GM23338 (cell line): ENCODE measurements around the gene ATF6. TPM values are rescaled to one million over a fixed set of nuclear protein-coding genes. Genes with fewer than 3 reads are reported as not detected.
"Not testable (repeated sequence)": the region's sequence is repeated elsewhere in the genome, so short reads cannot be mapped to it uniquely, and the experiment has no call there.

ENCODE experiments used
- ATAC-seq: fragments of 200-7000 bp; cut with Tn5 transposase; 3 replicates; pipeline ENCODE4 v1.9.1; 2020
- DNase-seq: peaks from one replicate; pipeline ENCODE4 v3.0.0-alpha.2; 2015; ENCODE audit warnings: low spot score
- H2AFZ ChIP-seq: fragments of 200-600 bp; sonication (generic); 2 replicates; pipeline ENCODE4 v1.8.0; 2016; ENCODE audit warnings: antibody characterized with exemption, mild to moderate bottlenecking, moderate library complexity
- H3F3A ChIP-seq: fragments of 200-600 bp; sonication (generic); replicated peaks from 2 replicates; pipeline ENCODE4 v1.8.0; 2017; ENCODE audit warnings: antibody characterized with exemption, mixed run types, low read depth
- H3K27ac ChIP-seq: fragments of 200-600 bp; sonication (generic); 2 replicates; pipeline ENCODE4 v1.6.1; 2016; ENCODE audit warnings: low read depth
- H3K27me3 ChIP-seq: fragments of 200-600 bp; sonication (generic); 2 replicates; pipeline ENCODE4 v1.8.0; 2016; ENCODE audit warnings: mild to moderate bottlenecking, mixed run types, moderate library complexity; ENCODE audit not compliant: insufficient read depth
- H3K36me3 ChIP-seq: fragments of 200-600 bp; sonication (generic); 2 replicates; pipeline ENCODE4 v1.8.0; 2016; ENCODE audit warnings: mild to moderate bottlenecking; ENCODE audit not compliant: insufficient read depth
- H3K4me1 ChIP-seq: fragments of 200-600 bp; sonication (generic); 2 replicates; pipeline ENCODE4 v1.8.0; 2016; ENCODE audit warnings: mild to moderate bottlenecking, moderate library complexity; ENCODE audit not compliant: insufficient read depth
- H3K4me2 ChIP-seq: fragments of 200-600 bp; sonication (generic); 2 replicates; pipeline ENCODE4 v1.7.1; 2017; ENCODE audit warnings: mixed run types
- H3K4me3 ChIP-seq: fragments of 200-600 bp; sonication (generic); 2 replicates; pipeline ENCODE4 v1.6.1; 2016; ENCODE audit warnings: mixed run types
- H3K79me2 ChIP-seq: fragments of 200-600 bp; sonication (generic); replicated peaks from 2 replicates; pipeline ENCODE4 v1.8.0; 2017; ENCODE audit warnings: mild to moderate bottlenecking; ENCODE audit not compliant: insufficient read depth
- H3K9me2 ChIP-seq: fragments of 200-600 bp; sonication (generic); 2 replicates; pipeline ENCODE4 v1.8.0; 2017; ENCODE audit not compliant: insufficient read depth
- H4K20me1 ChIP-seq: fragments of 200-600 bp; sonication (generic); replicated peaks from 2 replicates; pipeline ENCODE4 v1.8.0; 2017; ENCODE audit warnings: mild to moderate bottlenecking; ENCODE audit not compliant: insufficient read depth
- H3K27ac Mint-ChIP-seq: 2 replicates; pipeline ENCODE4 v1.8.0; 2020; ENCODE audit warnings: inconsistent platforms, mild to moderate bottlenecking, moderate library complexity, mixed read lengths
- H3K27me3 Mint-ChIP-seq: 3 replicates; pipeline ENCODE4 v1.8.0; 2022; ENCODE audit warnings: low read depth, mild to moderate bottlenecking, moderate library complexity, mixed read lengths, inconsistent platforms; ENCODE audit not compliant: insufficient read depth, poor library complexity
- H3K36me3 Mint-ChIP-seq: 3 replicates; pipeline ENCODE4 v1.8.0; 2021; ENCODE audit warnings: low read depth, mild to moderate bottlenecking, inconsistent platforms, moderate library complexity, mixed read lengths
- H3K4me1 Mint-ChIP-seq: 3 replicates; pipeline ENCODE4 v1.8.0; 2020; ENCODE audit warnings: mild to moderate bottlenecking, inconsistent platforms, mixed read lengths
- H3K4me3 Mint-ChIP-seq: 3 replicates; pipeline ENCODE4 v1.8.0; 2021; ENCODE audit warnings: moderate library complexity, mild to moderate bottlenecking, inconsistent platforms, mixed read lengths
- H3K9me3 Mint-ChIP-seq: 3 replicates; pipeline ENCODE4 v1.8.0; 2020; ENCODE audit warnings: moderate library complexity, mild to moderate bottlenecking, inconsistent platforms, mixed read lengths
- EZH2 ChIP-seq: fragments of 200-600 bp; sonication (generic); IDR thresholded peaks from one replicate; pipeline ENCODE4 v1.8.0; 2017; ENCODE audit warnings: antibody characterized with exemption, mild to moderate bottlenecking, low read depth; ENCODE audit not compliant: unreplicated experiment
- EZH2phosphoT487 ChIP-seq: fragments of 200-600 bp; sonication (generic); IDR thresholded peaks from one replicate; pipeline ENCODE4 v1.8.1; 2018; ENCODE audit warnings: antibody characterized with exemption; ENCODE audit not compliant: unreplicated experiment
- POLR2AphosphoS5 ChIP-seq: IDR thresholded peaks from 2 replicates; pipeline ENCODE4 v1.6.1; 2016; ENCODE audit warnings: antibody characterized with exemption, low read depth
- ZNF114 ChIP-seq: fragments of 250-450 bp; sonication (Bioruptor Pico); IDR thresholded peaks from 2 replicates; pipeline ENCODE4 v1.5.0; 2020; ENCODE audit warnings: mild to moderate bottlenecking, moderate library complexity
- ZNF331 ChIP-seq: fragments of 250-450 bp; sonication (Bioruptor Pico); IDR thresholded peaks from 2 replicates; pipeline ENCODE4 v1.5.0; 2020; ENCODE audit warnings: low read depth, mild to moderate bottlenecking, moderate library complexity
- polyA plus RNA-seq: library from polyadenylated mRNA; unstranded; fragments of >200 nt; fragmentation: Nextera tagmentation; extraction: Ambion mirVana; gene quantifications from 2 replicates; pipeline ENCODE4 v1.2.1, GENCODE V29; 2016
- total RNA-seq: library from RNA; depleted of rRNA; stranded (reverse); fragments of >200 nt; shearing (Covaris generic); gene quantifications from 2 replicates; pipeline ENCODE4 v1.2.3, GENCODE V29; 2014
- TF ChIP-seq, protein P1 (sequence below), 2 experiments: fragments of 200-600 bp in 1 of 2; sonication (generic) in 1 of 2; conservative IDR thresholded peaks; 2 replicates each; pipeline versions ENCODE4 v1.5.1 to v1.6.1; 2016 to 2017; ENCODE audit warnings: antibody characterized with exemption in 2 of 2, low read depth in 2 of 2, mild to moderate bottlenecking in 2 of 2, moderate library complexity in 1 of 2
- TF ChIP-seq, protein P2 (sequence below): IDR thresholded peaks from one replicate; pipeline ENCODE4 v1.6.1; 2018; ENCODE audit warnings: antibody characterized with exemption; ENCODE audit not compliant: unreplicated experiment
- TF ChIP-seq, protein P3 (sequence below): fragments of 250-450 bp; sonication (Bioruptor Pico); IDR thresholded peaks from 2 replicates; pipeline ENCODE4 v1.5.0; 2020; ENCODE audit warnings: mild to moderate bottlenecking, moderate library complexity

ATF6 gene
- total and polyA plus RNA-seq, 2 experiments from 2014 or later = 5.0 to 13.5 TPM

DNA sequence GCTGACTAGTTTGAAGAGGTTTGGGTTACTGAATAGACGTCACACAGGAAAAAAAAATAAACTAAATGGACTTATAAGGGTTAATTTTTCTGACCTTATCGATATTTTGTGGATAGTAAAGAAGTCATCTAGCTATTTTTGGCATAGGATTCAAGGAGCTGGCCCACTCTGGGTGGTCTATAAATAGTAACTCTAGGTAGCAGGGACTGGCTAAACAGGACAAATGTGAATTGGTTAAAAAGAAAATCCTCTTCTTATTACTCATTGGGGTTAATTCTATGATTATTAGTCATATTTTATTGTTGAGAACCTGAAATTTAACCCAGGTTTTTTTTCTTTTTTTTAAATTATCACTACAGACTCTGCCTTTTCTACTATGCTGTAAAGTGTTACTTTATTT lies 61.7 kb downstream of the ATF6 start (continued):
- TF ChIP-seq POLR2AphosphoS5 (no peak), EZH2 (no peak)
- TF ChIP-seq, protein P1, sequence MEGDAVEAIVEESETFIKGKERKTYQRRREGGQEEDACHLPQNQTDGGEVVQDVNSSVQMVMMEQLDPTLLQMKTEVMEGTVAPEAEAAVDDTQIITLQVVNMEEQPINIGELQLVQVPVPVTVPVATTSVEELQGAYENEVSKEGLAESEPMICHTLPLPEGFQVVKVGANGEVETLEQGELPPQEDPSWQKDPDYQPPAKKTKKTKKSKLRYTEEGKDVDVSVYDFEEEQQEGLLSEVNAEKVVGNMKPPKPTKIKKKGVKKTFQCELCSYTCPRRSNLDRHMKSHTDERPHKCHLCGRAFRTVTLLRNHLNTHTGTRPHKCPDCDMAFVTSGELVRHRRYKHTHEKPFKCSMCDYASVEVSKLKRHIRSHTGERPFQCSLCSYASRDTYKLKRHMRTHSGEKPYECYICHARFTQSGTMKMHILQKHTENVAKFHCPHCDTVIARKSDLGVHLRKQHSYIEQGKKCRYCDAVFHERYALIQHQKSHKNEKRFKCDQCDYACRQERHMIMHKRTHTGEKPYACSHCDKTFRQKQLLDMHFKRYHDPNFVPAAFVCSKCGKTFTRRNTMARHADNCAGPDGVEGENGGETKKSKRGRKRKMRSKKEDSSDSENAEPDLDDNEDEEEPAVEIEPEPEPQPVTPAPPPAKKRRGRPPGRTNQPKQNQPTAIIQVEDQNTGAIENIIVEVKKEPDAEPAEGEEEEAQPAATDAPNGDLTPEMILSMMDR (conservative IDR thresholded peaks at IDR 0.05; ENCODE audit: low read depth in 2 of 2) = no peak

DNA sequence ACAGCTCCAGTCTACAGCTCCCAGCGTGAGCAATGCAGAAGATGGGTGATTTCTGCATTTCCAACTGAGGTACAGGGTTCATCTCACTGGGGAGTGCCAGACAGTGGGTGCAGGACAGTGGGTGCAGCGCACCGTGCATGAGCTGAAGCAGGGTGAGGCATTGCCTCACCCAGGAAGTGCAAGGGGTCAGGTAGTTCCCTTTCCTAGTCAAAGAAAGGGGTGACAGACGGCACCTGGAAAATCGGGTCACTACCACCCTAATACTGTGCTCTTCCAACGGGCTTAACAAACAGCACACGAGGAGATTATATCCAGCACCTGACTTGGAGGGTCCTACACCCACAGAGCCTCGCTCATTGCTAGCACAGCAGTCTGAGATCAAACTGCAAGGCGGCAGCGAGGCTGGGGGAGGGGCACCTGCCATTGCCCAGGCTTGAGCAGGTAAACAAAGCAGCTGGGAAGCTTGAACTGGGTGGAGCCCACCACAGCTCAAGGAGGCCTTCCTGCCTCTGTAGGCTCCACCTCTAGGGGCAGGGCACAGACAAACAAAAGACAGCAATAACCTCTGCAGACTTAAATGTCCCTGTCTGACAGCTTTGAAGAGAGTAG lies 66.3 kb downstream of the ATF6 start:
- not testable (repeated sequence) for H3K9me2 ChIP-seq, H3F3A ChIP-seq, DNase-seq, H3K4me3 ChIP-seq, H3K27me3 Mint-ChIP-seq, H3K79me2 ChIP-seq, H3K27me3 ChIP-seq, H2AFZ ChIP-seq, H3K36me3 ChIP-seq, ATAC-seq, H3K4me1 ChIP-seq, H3K4me2 ChIP-seq, H4K20me1 ChIP-seq, H3K27ac Mint-ChIP-seq, H3K4me3 Mint-ChIP-seq, H3K27ac ChIP-seq, H3K4me1 Mint-ChIP-seq
- H3K9me3 Mint-ChIP-seq = peaks cover 43% of the 10 kb centered on the region
- peaks cover 36% of the 10 kb centered on the region for H3K36me3 Mint-ChIP-seq

DNA sequence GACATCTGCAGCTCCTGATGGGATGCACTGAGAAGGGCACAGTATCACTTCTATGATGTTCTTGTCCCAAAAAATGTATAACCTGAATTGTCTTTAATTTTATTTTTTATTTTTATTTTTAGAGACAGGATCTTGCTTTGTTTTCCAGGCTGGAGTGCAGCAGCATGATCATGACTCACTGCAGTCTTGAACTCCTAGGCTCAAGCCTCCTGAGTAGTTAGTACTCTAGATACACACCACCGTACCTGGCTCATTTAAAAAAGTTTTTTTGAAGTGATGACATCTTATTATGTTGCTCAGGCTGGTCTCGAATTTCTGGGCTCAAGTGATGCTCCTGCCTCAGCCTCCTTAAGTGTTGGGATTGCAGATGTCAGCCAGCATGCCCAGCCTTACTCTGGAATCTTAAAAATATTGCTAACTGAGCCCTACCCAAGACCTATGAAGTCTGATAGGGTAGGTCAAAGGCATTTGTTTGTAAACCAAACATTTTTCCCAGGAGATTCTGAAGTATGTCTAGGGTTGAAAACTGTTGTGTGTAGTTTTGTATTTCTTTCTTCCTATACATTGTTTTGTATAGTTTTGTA lies 68.9 kb downstream of the ATF6 start:
- H3K4me1 Mint-ChIP-seq = no peaks in the 10 kb centered on the region
- peaks cover 25% of the 10 kb centered on the region for H3K36me3 Mint-ChIP-seq
- H3K27me3 ChIP-seq = no peaks in the 10 kb centered on the region
- peaks cover 36% of the 10 kb centered on the region for H3K9me3 Mint-ChIP-seq
- no peaks in the 10 kb centered on the region for H3K36me3 ChIP-seq
- H3K27me3 Mint-ChIP-seq = no peaks in the 10 kb centered on the region
- no peaks in the 10 kb centered on the region for H3F3A ChIP-seq
- H3K4me1 ChIP-seq = no peaks in the 10 kb centered on the region
- no peak overlapping the region for H3K27ac Mint-ChIP-seq
- no peaks in the 10 kb centered on the region for H4K20me1 ChIP-seq
- DNase-seq = no peak
- no peak overlapping the region for H2AFZ ChIP-seq
- H3K4me3 Mint-ChIP-seq = no peak overlapping the region
- H3K9me2 ChIP-seq = no peaks in the 10 kb centered on the region
- no peak for ATAC-seq
- no peaks in the 10 kb centered on the region for H3K79me2 ChIP-seq
- no peak overlapping the region for H3K27ac ChIP-seq
- no peak overlapping the region for H3K4me3 ChIP-seq
- H3K4me2 ChIP-seq = no peak overlapping the region
- no peak for TF ChIP-seq ZNF114
- TF ChIP-seq ZNF331 (CRISPR knock-in tag) = no peak
- TF ChIP-seq EZH2phosphoT487 = no peak
- TF ChIP-seq, protein P2, sequence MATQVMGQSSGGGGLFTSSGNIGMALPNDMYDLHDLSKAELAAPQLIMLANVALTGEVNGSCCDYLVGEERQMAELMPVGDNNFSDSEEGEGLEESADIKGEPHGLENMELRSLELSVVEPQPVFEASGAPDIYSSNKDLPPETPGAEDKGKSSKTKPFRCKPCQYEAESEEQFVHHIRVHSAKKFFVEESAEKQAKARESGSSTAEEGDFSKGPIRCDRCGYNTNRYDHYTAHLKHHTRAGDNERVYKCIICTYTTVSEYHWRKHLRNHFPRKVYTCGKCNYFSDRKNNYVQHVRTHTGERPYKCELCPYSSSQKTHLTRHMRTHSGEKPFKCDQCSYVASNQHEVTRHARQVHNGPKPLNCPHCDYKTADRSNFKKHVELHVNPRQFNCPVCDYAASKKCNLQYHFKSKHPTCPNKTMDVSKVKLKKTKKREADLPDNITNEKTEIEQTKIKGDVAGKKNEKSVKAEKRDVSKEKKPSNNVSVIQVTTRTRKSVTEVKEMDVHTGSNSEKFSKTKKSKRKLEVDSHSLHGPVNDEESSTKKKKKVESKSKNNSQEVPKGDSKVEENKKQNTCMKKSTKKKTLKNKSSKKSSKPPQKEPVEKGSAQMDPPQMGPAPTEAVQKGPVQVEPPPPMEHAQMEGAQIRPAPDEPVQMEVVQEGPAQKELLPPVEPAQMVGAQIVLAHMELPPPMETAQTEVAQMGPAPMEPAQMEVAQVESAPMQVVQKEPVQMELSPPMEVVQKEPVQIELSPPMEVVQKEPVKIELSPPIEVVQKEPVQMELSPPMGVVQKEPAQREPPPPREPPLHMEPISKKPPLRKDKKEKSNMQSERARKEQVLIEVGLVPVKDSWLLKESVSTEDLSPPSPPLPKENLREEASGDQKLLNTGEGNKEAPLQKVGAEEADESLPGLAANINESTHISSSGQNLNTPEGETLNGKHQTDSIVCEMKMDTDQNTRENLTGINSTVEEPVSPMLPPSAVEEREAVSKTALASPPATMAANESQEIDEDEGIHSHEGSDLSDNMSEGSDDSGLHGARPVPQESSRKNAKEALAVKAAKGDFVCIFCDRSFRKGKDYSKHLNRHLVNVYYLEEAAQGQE = no peak
- TF ChIP-seq, protein P3, sequence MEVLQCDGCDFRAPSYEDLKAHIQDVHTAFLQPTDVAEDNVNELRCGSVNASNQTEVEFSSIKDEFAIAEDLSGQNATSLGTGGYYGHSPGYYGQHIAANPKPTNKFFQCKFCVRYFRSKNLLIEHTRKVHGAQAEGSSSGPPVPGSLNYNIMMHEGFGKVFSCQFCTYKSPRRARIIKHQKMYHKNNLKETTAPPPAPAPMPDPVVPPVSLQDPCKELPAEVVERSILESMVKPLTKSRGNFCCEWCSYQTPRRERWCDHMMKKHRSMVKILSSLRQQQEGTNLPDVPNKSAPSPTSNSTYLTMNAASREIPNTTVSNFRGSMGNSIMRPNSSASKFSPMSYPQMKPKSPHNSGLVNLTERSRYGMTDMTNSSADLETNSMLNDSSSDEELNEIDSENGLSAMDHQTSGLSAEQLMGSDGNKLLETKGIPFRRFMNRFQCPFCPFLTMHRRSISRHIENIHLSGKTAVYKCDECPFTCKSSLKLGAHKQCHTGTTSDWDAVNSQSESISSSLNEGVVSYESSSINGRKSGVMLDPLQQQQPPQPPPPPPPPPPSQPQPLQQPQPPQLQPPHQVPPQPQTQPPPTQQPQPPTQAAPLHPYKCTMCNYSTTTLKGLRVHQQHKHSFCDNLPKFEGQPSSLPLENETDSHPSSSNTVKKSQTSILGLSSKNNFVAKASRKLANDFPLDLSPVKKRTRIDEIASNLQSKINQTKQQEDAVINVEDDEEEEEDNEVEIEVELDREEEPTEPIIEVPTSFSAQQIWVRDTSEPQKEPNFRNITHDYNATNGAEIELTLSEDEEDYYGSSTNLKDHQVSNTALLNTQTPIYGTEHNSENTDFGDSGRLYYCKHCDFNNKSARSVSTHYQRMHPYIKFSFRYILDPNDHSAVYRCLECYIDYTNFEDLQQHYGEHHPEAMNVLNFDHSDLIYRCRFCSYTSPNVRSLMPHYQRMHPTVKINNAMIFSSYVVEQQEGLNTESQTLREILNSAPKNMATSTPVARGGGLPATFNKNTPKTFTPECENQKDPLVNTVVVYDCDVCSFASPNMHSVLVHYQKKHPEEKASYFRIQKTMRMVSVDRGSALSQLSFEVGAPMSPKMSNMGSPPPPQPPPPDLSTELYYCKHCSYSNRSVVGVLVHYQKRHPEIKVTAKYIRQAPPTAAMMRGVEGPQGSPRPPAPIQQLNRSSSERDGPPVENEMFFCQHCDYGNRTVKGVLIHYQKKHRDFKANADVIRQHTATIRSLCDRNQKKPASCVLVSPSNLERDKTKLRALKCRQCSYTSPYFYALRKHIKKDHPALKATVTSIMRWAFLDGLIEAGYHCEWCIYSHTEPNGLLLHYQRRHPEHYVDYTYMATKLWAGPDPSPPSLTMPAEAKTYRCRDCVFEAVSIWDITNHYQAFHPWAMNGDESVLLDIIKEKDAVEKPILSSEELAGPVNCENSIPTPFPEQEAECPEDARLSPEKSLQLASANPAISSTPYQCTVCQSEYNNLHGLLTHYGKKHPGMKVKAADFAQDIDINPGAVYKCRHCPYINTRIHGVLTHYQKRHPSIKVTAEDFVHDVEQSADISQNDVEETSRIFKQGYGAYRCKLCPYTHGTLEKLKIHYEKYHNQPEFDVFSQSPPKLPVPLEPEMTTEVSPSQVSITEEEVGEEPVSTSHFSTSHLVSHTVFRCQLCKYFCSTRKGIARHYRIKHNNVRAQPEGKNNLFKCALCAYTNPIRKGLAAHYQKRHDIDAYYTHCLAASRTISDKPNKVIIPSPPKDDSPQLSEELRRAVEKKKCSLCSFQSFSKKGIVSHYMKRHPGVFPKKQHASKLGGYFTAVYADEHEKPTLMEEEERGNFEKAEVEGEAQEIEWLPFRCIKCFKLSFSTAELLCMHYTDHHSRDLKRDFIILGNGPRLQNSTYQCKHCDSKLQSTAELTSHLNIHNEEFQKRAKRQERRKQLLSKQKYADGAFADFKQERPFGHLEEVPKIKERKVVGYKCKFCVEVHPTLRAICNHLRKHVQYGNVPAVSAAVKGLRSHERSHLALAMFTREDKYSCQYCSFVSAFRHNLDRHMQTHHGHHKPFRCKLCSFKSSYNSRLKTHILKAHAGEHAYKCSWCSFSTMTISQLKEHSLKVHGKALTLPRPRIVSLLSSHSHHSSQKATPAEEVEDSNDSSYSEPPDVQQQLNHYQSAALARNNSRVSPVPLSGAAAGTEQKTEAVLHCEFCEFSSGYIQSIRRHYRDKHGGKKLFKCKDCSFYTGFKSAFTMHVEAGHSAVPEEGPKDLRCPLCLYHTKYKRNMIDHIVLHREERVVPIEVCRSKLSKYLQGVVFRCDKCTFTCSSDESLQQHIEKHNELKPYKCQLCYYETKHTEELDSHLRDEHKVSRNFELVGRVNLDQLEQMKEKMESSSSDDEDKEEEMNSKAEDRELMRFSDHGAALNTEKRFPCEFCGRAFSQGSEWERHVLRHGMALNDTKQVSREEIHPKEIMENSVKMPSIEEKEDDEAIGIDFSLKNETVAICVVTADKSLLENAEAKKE (CRISPR knock-in tag) = no peak
- TF ChIP-seq POLR2AphosphoS5 = no peak
